HG03097 (cell line): Measurements from ENCODE around the gene ABCD1.

Experiments used
- ATAC-seq: cut with Tn5 transposase; IDR thresholded peaks from one replicate; pipeline ENCODE4 v1.9.1; 2021; ENCODE audit not compliant: unreplicated experiment, low FRiP score

The ABCD1 gene

DNA sequence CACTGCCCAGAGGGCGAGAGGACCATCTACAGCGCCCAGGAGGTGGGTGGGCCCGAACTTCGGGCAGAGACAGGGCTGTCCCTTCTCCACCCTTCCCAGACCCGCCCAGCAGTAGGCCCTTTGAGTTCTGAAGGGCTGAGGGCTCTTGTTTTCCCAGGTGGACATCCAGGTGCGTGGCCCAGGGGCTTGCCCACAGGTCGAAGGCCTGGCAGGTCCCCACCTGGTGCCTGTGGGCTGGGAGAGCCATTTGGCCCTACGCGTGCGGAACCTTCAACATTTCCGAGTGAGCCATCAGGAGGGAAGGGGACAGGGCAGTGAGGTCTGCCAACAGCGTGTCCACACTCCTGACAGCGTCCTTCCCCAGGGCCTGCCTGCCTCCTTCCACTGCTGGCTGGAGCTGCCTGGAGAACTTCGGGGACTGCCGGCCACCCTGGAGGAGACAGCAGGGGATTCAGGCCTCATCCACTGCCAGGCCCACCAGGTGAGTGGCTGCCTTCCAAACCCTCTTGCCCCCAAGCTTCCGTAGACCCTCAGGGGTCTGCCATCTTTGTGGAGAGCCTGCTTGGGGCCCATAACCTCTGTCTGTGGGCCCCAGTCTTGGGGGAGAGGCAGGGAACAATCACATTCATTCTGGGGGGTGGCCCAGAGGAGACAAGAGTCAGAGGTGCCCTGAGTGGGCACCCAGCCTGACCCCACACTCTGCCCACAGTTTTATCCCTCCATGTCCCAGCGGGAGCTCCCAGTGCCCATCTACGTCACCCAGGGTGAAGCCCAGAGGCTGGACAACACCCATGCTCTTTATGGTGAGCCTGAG is 46.2 kb downstream of the ABCD1 start:
- no peak for ATAC-seq

DNA sequence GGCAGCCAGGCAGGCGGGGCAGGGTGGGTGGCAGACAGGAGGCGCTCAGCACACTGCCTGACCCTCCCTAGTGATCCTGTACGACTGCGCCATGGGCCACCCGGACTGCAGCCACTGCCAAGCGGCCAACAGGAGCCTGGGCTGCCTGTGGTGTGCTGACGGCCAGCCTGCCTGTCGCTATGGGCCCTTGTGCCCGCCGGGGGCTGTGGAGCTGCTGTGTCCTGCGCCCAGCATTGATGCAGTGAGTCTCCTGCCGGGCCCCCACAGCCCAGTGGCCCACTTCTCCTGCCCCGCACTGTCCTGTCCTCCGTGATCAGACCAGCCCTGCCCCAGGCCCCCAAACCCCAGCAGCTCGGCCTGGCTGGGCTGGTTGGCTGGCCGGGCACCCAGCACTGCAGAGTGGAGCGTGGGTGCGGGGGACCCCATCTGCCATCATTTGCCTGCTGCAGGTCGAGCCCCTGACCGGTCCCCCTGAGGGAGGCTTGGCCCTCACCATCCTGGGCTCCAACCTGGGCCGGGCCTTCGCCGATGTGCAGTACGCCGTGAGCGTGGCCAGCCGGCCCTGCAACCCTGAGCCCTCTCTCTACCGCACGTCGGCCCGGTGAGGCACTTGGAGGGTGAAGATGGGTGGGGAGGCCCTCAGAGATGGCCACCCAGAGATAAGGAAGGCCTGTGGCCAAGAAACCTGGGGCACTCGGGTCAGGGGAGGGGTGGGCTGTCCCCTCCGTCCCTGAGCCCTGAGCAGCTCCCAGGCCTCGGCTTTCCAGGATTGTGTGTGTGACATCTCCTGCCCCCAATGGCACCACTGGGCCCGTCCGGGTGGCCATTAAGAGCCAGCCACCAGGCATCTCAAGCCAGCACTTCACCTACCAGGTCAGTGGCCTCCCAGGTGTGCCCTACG is 47.0 kb downstream of the ABCD1 start:
- ATAC-seq, result no peak

DNA sequence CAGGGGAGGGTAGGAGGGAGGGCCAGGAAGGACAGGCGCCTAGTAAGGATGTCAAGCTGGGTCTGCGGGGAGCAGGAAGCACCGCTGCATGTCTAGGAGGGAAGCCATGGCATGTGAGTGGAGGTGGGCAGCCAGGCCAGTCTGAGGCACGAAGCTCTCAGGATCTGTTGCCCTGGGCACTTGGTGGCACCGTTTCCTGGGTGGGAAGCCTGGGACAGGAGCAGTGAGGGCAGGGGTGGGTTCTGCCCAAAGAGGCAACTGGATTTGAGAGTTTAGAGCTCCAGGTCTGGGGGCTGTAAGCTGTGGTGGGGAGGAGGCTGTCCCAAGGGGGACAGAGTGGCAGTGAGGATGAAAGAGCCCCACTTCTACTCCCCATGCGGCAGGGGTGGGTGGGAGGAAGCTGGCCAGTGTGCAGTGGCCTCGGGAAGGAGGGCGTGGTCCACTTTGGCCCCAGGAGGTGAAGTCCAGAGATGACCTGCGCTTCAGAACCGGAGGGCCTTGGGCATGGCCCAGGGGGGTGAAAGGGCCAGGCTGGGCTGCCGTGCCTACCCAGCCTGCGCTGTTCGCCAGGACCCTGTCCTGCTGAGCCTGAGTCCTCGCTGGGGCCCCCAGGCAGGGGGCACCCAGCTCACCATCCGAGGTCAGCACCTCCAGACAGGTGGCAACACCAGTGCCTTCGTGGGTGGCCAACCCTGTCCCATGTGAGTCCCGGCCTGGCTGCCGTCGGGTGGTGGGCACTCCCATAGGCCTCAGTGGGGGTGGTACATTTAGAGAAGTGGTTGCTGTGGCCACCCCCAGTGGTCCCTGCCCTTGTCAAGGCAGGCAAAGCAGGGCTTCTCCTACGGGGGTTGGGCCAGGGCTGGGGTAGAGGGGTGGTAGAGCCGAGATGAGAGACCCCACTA is 47.9 kb downstream of the ABCD1 start:
- ATAC-seq, result no peak

DNA sequence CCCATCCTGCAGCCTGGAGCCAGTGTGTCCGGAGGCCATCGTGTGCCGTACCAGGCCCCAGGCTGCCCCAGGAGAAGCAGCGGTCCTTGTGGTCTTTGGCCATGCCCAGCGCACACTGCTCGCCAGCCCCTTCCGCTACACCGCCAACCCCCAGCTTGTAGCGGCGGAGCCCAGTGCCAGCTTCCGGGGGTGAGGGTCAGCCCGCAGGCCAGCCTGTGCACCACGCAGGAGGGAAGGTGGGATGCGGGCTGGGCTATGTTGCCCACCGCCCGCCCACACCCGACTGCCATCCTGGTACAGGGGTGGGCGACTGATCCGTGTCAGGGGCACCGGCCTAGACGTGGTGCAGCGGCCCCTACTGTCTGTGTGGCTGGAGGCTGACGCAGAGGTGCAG is 48.6 kb downstream of the ABCD1 start:
- no peak for ATAC-seq

DNA sequence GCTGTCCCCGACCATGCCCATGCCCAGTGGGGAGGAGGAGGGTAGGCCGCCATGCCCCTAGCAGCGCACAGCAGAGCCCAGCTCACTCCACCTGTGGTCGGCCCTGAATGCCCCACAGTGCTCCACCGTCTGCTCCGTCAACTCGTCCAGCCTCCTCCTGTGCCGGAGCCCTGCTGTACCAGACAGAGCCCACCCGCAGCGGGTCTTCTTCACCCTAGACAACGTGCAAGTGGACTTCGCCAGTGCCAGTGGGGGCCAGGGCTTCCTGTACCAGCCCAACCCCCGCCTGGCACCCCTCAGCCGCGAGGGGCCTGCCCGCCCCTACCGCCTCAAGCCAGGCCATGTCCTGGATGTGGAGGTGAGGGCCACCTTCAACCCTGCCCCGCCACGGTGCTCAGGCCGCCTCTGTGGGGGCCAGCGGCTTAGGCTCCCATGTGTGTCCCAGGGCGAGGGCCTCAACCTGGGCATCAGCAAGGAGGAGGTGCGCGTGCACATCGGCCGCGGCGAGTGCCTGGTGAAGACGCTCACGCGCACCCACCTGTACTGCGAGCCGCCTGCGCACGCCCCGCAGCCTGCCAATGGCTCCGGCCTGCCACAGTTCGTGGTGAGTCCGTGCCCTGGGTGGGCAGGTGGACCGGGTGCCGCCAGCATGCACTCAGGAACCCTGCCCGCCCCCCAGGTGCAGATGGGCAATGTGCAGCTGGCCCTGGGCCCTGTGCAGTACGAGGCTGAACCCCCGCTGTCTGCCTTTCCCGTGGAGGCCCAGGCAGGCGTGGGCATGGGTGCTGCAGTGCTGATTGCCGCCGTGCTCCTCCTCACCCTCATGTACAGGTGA is 49.3 kb downstream of the ABCD1 start:
- ATAC-seq, result no peak

DNA sequence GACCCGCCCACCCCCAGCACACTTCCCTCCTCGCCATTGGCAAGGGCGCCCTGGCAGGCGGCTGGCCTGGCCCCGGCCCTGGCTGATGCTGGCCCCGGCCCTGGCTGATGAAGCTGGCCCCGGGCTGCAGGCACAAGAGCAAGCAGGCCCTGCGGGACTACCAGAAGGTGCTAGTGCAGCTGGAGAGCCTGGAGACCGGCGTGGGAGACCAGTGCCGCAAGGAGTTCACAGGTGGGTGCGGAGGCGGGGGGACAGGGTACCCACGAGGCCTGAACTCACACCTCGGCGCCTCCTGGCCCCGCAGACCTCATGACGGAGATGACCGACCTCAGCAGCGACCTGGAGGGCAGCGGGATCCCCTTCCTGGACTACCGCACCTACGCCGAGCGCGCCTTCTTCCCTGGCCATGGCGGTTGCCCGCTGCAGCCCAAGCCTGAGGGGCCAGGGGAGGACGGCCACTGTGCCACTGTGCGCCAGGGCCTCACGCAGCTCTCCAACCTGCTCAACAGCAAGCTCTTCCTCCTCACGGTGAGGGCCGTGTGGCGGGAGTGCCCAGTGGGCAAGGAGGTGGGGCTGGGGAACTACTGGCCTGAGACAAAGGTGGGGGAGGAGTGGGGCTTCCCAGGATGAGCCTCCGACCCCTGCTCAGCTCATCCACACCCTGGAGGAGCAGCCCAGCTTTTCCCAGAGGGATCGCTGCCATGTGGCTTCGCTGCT is 50.1 kb downstream of the ABCD1 start:
- ATAC-seq, result no peak

DNA sequence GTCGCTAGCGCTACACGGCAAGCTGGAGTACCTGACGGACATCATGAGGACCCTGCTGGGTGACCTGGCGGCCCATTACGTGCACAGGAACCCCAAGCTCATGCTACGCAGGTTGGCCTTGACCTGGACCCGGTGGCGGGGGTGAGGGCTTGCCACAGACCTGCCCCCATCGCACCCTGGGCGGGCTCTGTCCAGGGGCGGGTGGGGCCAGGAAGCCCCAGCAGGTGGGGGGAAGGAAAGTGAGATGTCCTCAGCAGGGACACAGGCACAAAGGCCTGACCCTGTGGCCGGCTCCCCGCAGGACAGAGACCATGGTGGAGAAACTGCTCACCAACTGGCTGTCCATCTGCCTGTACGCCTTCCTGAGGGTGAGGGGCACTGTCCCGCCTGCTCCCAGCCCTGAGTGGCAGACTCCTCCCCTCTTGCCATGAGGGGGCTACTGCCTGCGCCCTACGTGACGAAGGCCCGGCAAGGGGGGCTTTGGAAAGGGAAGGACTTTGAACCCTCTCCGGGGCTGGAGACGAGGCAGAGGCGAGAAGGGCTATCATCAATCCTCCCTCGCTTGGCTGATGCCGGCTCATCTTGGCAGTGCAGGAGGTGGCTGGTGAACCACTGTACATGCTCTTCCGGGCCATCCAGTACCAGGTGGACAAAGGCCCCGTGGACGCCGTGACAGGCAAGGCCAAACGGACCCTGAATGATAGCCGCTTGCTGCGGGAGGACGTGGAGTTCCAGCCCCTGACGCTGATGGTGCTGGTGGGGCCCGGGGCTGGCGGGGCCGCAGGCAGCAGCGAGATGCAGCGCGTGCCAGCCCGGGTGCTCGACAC is 50.9 kb downstream of the ABCD1 start:
- ATAC-seq, result no peak

DNA sequence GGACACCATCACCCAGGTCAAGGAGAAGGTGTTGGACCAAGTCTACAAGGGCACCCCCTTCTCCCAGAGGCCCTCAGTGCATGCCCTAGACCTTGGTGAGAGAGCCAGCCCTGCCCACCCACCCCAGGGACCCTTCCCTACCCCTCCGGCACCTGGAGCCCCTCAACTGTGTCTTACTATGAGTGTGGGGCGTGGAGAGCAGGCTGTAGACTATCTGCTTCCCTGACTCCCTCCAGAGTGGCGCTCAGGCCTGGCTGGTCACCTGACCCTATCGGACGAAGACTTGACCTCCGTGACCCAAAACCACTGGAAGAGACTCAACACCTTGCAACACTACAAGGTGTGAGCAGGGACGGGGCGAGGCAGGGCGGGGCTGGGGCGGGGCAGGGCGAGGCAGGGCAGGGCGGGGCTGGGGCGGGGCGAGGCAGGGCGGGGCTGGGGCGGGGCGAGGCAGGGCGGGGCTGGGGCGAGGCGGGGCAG is 51.5 kb downstream of the ABCD1 start:
- ATAC-seq, result no peak

DNA sequence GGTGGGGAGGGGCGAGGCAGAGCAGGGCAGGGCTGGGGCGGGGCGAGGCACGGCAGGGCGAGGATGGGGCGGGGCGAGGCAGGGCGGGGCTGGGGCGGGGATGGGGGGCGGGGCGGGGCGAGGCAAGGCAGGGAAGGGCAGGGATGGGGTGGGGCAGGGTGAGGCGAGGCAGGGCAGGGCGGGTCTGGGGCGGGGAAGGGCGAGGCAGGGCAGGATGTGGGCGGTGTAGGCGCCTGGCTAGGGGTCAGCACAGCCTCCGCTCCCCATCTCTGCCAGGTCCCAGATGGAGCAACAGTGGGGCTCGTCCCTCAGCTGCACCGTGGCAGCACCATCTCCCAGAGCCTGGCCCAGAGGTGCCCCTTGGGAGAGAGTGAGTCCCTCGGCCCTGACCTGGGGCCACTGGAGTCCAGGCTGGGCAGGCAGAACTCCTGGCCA is 52.0 kb downstream of the ABCD1 start:
- ATAC-seq, result no peak

DNA sequence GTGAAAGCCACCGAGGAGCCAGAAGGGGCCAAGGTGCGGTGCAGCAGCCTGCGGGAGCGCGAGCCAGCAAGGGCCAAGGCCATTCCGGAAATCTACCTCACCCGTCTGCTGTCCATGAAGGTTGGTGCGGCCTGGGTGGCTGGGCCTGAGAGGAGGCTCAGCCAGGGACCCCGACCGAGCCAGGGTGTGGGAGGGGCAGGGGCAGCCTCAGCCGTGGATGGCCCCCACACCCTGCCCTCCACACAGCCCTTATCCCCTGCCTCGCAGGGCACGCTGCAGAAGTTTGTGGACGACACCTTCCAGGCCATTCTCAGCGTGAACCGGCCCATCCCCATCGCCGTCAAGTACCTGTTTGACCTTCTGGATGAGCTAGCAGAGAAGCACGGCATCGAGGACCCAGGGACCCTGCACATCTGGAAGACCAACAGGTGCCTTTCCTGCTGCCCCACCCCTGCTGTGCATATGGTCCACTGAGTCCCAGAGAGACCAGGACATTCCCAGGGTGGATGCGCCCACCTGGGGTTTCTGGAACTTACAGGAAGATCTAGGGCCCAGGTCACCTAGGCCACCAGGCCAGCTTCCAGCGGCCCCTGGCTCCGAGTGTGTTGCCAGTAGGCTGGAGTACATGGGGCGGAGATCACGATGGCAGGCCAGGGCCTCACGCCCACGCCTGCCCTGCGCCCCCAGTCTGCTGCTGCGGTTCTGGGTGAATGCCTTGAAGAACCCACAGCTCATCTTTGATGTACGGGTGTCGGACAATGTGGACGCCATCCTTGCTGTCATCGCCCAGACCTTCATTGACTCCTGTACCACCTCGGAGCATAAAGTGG is 52.8 kb downstream of the ABCD1 start:
- no peak for ATAC-seq

DNA sequence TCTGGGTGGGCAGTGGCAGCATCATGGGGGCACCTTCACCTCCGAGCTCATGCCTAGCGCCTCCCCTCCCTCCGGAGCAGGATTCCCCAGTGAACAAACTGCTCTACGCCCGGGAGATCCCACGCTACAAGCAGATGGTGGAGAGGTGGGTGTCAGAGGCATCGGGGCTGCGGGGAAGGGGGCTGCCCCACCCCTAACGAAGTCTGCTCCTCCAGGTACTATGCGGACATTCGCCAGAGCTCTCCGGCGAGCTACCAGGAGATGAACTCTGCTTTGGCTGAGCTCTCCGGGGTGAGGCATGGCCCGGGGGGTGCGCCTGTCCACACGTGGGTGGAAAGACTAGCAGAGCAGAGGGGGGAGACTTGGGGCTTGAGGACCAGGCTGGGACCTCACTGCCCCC is 53.5 kb downstream of the ABCD1 start:
- ATAC-seq, result no peak

DNA sequence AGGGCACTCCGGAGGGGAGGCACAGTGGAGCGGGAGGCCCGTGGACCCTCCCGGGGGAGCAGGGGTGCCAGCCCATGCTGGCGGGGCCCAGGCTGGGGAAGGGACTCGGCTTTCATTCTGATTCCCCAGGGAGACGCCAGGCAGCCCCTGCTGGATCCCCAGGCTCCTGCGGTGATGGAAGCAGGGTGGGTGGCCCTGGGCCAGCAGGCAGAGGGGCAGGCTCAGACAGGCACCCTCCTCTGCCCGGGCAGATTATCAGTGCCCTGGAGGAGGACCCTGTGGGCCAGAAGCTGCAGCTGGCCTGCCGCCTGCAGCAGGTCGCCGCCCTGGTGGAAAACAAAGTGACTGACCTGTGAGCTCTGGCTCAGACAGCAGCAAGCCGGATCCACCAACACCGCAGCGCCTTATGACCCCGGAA is 54.0 kb downstream of the ABCD1 start:
- no peak for ATAC-seq

DNA sequence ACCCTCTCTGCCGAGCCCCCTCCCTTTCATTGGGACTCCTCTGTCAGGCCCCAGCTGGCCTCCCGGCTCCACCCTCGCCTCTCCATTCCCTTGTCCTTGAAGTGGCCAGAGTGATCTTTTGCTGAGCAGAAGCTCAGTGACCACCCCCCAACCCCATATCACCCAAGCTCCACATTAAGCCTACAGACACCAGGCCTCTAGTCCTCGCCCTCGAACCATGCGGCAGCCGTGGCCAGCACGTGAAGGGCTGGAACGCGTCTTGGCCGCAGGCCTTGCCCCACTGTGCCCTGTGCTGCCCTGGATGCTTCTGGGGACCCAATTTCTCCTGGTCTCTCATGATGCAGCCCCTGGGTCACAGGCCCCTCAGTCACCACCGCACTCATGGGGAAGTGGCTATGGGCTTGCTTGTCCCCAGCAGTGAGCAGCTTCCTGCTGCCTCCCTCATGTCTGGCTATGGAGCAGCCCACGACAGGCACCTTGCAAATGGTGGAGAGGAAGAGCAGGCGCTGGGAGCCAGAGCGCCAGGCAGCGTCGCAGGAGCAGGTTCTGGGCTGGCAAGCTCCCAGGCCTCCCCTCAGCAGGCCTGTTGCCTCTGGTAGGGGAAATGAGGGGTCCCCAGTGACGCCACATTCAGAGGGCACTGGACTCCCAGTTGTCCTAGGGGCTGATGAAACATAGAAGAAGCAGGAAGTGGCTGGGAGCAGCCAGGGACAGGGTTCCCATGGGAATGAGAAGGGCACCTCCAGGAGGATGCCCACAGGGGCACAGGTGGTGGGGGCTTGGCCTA is 55.4 kb downstream of the ABCD1 start:
- ATAC-seq, result no peak

DNA sequence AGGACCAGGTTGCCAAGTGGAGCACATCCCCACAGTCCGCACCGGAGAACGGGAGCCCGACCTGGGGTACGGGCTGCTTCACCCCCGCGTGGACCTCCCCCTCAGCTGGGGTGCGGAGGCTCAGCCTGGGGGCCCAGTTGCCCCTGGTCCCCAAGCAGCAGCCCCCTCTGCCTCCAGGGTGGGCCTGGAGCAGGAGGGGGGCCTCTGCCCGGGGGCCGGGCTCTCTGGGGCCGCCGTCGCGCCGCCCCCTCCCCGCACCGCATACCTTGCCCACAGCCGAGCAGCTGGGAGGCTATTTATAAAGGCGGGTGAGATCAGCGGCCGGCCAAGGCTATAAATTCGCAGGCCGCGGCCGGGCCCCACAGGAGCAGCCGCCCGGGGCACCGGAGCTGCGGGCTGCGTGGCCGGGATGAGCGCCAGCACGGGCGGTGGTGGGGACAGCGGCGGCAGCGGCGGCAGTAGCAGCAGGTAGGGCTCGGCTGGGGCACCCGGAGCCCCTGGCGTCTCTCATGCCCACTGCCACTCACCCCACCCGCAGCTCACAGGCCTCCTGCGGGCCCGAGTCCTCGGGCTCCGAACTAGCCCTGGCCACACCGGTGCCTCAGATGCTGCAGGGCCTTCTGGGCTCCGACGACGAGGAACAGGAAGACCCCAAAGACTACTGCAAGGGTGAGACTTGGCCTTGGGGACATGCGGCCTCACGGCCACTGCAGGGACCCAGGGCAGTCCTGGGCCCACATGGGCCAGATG is 56.2 kb downstream of the ABCD1 start, which contains the start of gene SRPK3:
TSS of gene SRPK3 (plus strand) at position 364 of the 750 bp plus-strand sequence. CDS start at position 410, 46 bp downstream.
- no peak for ATAC-seq

DNA sequence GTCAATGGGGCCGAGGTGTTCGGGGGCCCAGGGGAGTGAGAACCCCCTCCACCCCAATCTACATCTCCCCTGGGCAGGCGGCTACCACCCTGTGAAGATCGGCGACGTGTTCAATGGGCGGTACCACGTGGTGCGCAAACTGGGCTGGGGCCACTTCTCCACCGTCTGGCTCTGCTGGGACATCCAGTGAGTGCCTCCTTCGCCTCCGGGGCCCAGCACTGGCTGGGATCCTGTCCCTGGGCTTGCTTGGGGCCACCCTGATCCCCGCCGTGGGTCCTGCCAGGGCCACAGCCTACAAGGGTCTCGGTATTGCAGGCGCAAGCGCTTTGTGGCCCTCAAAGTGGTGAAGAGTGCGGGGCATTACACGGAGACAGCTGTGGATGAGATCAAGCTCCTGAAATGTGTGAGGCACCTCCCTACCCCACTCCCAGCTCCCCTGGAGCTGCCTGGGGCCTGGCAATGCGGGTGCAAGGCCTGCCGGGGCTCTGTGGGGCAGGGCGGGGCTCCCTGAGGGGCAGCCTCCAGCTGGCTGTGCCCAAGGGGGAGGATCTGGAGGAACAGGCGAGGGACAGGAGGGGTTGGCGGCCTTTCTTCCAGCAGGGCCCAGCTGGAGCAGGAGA is 56.9 kb downstream of the ABCD1 start:
- ATAC-seq, result no peak
